HG03469 (cell line): ENCODE measurements around the gene UNC13B.
A peak's percentile ranks its signal among the peaks of the same experiment; 100 is the strongest.
"Not testable (repeated sequence)": the region's sequence is repeated elsewhere in the genome, so short reads cannot be mapped to it uniquely, and the experiment has no call there.

Source experiments
- ATAC-seq: cut with Tn5 transposase; IDR thresholded peaks from one replicate; pipeline ENCODE4 v1.9.1; 2021; ENCODE audit warnings: mild to moderate bottlenecking, moderate library complexity, moderate number of reproducible peaks; ENCODE audit not compliant: unreplicated experiment

UNC13B gene

GRCh38 chr9:35161713-35162604, at the start of gene UNC13B:
Gene UNC13B, plus strand, starts transcription at chr9:35162009. Its CDS starts 275 bp downstream, at chr9:35162284.
- peak; percentile 52 for ATAC-seq

GRCh38 chr9:35112257-35113020, 49.4 kb upstream of the UNC13B start:
- no peak for ATAC-seq

GRCh38 chr9:35114113-35114839, 47.5 kb upstream of the UNC13B start:
- no peak for ATAC-seq

- ATAC-seq = no peak
Measured at GRCh38 chr9:35114840-35115628, 46.8 kb upstream of the UNC13B start.

GRCh38 chr9:35115680-35116538, 45.9 kb upstream of the UNC13B start, which contains the start of gene ATOSB:
Gene ATOSB, minus strand, starts transcription at chr9:35115862. Its CDS starts 7,588 bp downstream, at chr9:35108274.
- ATAC-seq = peak; percentile 36

- ATAC-seq = no peak
Measured at GRCh38 chr9:35116539-35116897, 45.3 kb upstream of the UNC13B start.

GRCh38 chr9:35116898-35117551, 44.8 kb upstream of the UNC13B start:
- peak; percentile 44 for ATAC-seq

- ATAC-seq = no peak
Measured at GRCh38 chr9:35134920-35135319, 26.9 kb upstream of the UNC13B start.

GRCh38 chr9:35135988-35136387, 25.8 kb upstream of the UNC13B start:
- no peak for ATAC-seq

- no peak for ATAC-seq
Measured at GRCh38 chr9:35136866-35137265, 24.9 kb upstream of the UNC13B start.

GRCh38 chr9:35140093-35140492, 21.7 kb upstream of the UNC13B start:
- no peak for ATAC-seq

- ATAC-seq = no peak
Measured at GRCh38 chr9:35142037-35142436, 19.8 kb upstream of the UNC13B start.

GRCh38 chr9:35147941-35148563, 13.8 kb upstream of the UNC13B start:
- not testable (repeated sequence) for ATAC-seq

- no peak for ATAC-seq
Measured at GRCh38 chr9:35152926-35153325, 8.9 kb upstream of the UNC13B start.

- ATAC-seq = no peak
Measured at GRCh38 chr9:35156781-35157180, 5.0 kb upstream of the UNC13B start.

- not testable (repeated sequence) for ATAC-seq
Measured at GRCh38 chr9:35157836-35158235, 4.0 kb upstream of the UNC13B start.

- no peak for ATAC-seq
Measured at GRCh38 chr9:35158501-35159280, 3.1 kb upstream of the UNC13B start.
